ENCODE data around the gene ACACB. TPM values are rescaled to one million over a fixed set of nuclear protein-coding genes. Genes with fewer than 3 reads are reported as not detected.

The ACACB gene
- total RNA-seq, result 0.59 and 1.0 TPM in 2 replicates

- no peak for DNase-seq (ENCODE audit: low read depth, low spot score)
Measured at GRCh38 chr12:109115758-109116610, at the start of gene ACACB. Gene ACACB (plus strand): TSS chr12:109116587. CDS start chr12:109139406, 22,819 bp downstream.

- DNase-seq (ENCODE audit: low read depth, low spot score), result no peak
Measured at GRCh38 chr12:109069307-109070271, 46.8 kb upstream of the ACACB start.

- DNase-seq (ENCODE audit: low read depth, low spot score), result no peak
Measured at GRCh38 chr12:109074866-109075265, 41.5 kb upstream of the ACACB start.

GRCh38 chr12:109082751-109083150, 33.6 kb upstream of the ACACB start:
- DNase-seq (ENCODE audit: low read depth, low spot score), result no peak

GRCh38 chr12:109084425-109084824, 32.0 kb upstream of the ACACB start:
- no peak for DNase-seq (ENCODE audit: low read depth, low spot score)

GRCh38 chr12:109085590-109085989, 30.8 kb upstream of the ACACB start:
- no peak for DNase-seq (ENCODE audit: low read depth, low spot score)

GRCh38 chr12:109087250-109087649, 29.1 kb upstream of the ACACB start:
- no peak for DNase-seq (ENCODE audit: low read depth, low spot score)

GRCh38 chr12:109088818-109089217, 27.6 kb upstream of the ACACB start:
- DNase-seq (ENCODE audit: low read depth, low spot score), result no peak

GRCh38 chr12:109089683-109090082, 26.7 kb upstream of the ACACB start:
- no peak for DNase-seq (ENCODE audit: low read depth, low spot score)

GRCh38 chr12:109092497-109093021, 23.8 kb upstream of the ACACB start:
- DNase-seq (ENCODE audit: low read depth, low spot score), result no peak

GRCh38 chr12:109093022-109093918, 23.1 kb upstream of the ACACB start, which contains the start of gene ALKBH2:
Gene ALKBH2 (minus strand): TSS chr12:109093472. CDS start chr12:109092786, 686 bp downstream.
- DNase-seq (ENCODE audit: low read depth, low spot score), result peak; percentile 57

GRCh38 chr12:109097140-109097434, 19.3 kb upstream of the ACACB start:
- no peak for DNase-seq (ENCODE audit: low read depth, low spot score)

- DNase-seq (ENCODE audit: low read depth, low spot score), result peak; percentile 84
Measured at GRCh38 chr12:109097435-109098182, 18.8 kb upstream of the ACACB start, which contains the start of gene UNG. Gene UNG (plus strand): TSS chr12:109097597. CDS start chr12:109097680, 83 bp downstream.

- no peak for DNase-seq (ENCODE audit: low read depth, low spot score)
Measured at GRCh38 chr12:109098183-109098604, 18.2 kb upstream of the ACACB start.

GRCh38 chr12:109098651-109099050, 17.7 kb upstream of the ACACB start:
- DNase-seq (ENCODE audit: low read depth, low spot score), result no peak

GRCh38 chr12:109099431-109100020, 16.9 kb upstream of the ACACB start:
- no peak for DNase-seq (ENCODE audit: low read depth, low spot score)

GRCh38 chr12:109100741-109101140, 15.6 kb upstream of the ACACB start:
- DNase-seq (ENCODE audit: low read depth, low spot score), result no peak

- no peak for DNase-seq (ENCODE audit: low read depth, low spot score)
Measured at GRCh38 chr12:109102491-109102890, 13.9 kb upstream of the ACACB start.

- DNase-seq (ENCODE audit: low read depth, low spot score), result no peak
Measured at GRCh38 chr12:109105176-109105575, 11.2 kb upstream of the ACACB start.
